Measurements from ENCODE around the gene ZMYND15. TPM values are rescaled to one million over a fixed set of nuclear protein-coding genes. Genes with fewer than 3 reads are reported as not detected.

ZMYND15 gene
- total RNA-seq, 2 experiments from 2014 or later = not detected

DNA sequence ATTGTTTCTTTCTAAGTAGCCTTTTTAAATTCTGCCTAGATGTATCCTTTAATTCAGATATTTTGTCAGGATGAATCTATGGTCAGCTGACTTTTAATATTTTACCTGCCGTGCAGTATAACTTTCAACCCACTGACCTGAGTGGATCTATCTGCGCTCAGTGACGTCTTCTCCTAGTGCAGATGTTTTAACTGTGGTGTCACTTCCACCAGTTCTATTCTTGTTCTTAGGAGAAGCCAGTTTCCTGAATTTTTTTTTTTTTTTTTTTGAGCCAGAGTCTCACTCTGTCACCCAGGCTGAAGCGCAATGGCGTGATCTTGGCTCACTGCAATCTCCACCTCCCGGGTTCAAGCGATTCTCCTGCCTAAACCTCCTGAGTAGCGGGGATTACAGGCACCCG lies 27.1 kb downstream of the ZMYND15 start:
- no peaks in the 10 kb centered on the region for H3K36me3 Mint-ChIP-seq (ENCODE audit: low read depth)
- ChIA-PET CTCF (interaction anchor here (1.3 kb wide), 1 partner anchor 53 kb away, joined by 3 read pairs; no protein-coding TSS in a partner anchor), POLR2A (interaction anchor here (0.5 kb wide), 1 partner anchor 170 kb away, joined by 3 read pairs; no protein-coding TSS in a partner anchor)
- ATAC-seq = no peak
- TF ChIP-seq CTCF (IDR thresholded peaks at IDR 0.05) = no peak
- no peak overlapping the region for H3K4me3 Mint-ChIP-seq
- no peaks in the 10 kb centered on the region for H3K27me3 Mint-ChIP-seq
- H3K27ac Mint-ChIP-seq = no peak overlapping the region
- peaks cover 6% of the 10 kb centered on the region for H3K4me1 Mint-ChIP-seq (ENCODE audit: low read depth)
- no peaks in the 10 kb centered on the region for H3K9me3 Mint-ChIP-seq
- DNase-seq = no peak
- intact Hi-C loops (cut with micrococcal nuclease) = no loop called here

DNA sequence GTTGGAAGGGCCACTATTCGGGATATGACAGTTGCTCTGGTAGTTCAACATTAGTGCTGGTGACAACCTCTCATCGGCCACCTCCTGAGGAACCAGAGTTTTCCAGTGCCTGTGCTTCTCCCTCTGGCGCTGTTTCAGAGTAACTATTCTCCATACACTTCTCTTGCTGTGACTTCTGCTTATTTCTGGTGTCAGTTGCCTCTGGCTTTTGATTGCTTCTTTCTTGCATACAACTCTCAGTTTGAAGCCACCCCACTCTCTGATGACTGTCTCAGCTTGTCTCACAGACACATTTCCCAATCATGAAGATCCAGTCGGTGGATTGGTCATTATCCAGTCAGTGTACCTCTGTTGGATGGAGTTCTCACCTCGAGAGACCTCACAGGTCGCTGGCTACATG lies 28.7 kb downstream of the ZMYND15 start:
- no peaks in the 10 kb centered on the region for H3K9me3 Mint-ChIP-seq
- POLR2A ChIA-PET = no interaction called here
- TF ChIP-seq CTCF (IDR thresholded peaks at IDR 0.05) = no peak
- peaks cover 6% of the 10 kb centered on the region for H3K4me1 Mint-ChIP-seq (ENCODE audit: low read depth)
- intact Hi-C loops (cut with micrococcal nuclease) = no loop called here
- H3K36me3 Mint-ChIP-seq (ENCODE audit: low read depth) = no peaks in the 10 kb centered on the region
- no peak overlapping the region for H3K27ac Mint-ChIP-seq
- CTCF ChIA-PET = no interaction called here
- no peak overlapping the region for H3K4me3 Mint-ChIP-seq
- ATAC-seq (no peak), DNase-seq (no peak)
- H3K27me3 Mint-ChIP-seq = no peaks in the 10 kb centered on the region

DNA sequence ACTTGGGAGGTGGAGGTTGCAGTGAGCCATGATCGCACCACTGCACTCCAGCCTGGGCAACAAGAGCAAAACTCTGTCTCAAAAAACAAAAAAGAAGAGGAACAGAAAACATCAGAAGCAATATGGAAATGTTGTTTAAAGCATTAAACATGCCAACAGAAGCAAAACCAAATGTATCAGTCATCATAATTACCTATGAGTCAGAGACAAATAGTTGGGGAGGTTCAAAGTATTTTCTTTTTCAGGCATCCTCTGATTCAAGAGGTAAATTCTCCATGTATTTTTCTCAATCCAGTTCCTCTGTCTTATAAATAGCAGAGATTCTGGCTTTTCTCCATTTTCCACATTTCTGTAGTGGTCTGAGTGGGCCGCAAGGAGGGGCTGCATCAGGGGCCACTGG lies 30.0 kb downstream of the ZMYND15 start:
- Mint-ChIP-seq H3K4me1 (ENCODE audit: low read depth) (peaks cover 6% of the 10 kb centered on the region), H3K36me3 (ENCODE audit: low read depth) (no peaks in the 10 kb centered on the region), H3K4me3 (no peak overlapping the region), H3K27ac (no peak overlapping the region), H3K27me3 (peaks cover 2% of the 10 kb centered on the region), H3K9me3 (no peaks in the 10 kb centered on the region)
- no peak for TF ChIP-seq CTCF (IDR thresholded peaks at IDR 0.05)
- intact Hi-C loops (cut with micrococcal nuclease) = no loop called here
- no peak for DNase-seq
- no peak for ATAC-seq
- POLR2A ChIA-PET = no interaction called here
- CTCF ChIA-PET = no interaction called here

- CTCF ChIA-PET = interaction anchor here (0.7 kb wide), 1 partner anchor 18 kb away, joined by 3 read pairs; the partner anchor contains the start of gene GLTPD2
- intact Hi-C loops (cut with micrococcal nuclease) = no loop called here
- Mint-ChIP-seq H3K27ac (no peak within 1 kb of the TSS), H3K9me3 (no peaks in the 10 kb centered on the region), H3K4me1 (ENCODE audit: low read depth) (peaks cover 6% of the 10 kb centered on the region), H3K27me3 (peaks cover 2% of the 10 kb centered on the region), H3K36me3 (ENCODE audit: low read depth) (no peaks in the 10 kb centered on the region), H3K4me3 (no peak within 1 kb of the TSS)
- POLR2A ChIA-PET = interaction anchor here (0.7 kb wide), 1 partner anchor 453 kb away, joined by 3 read pairs; no protein-coding TSS in a partner anchor
- DNase-seq (peak; percentile 47), ATAC-seq (peak; percentile 85)
- TF ChIP-seq CTCF (IDR thresholded peaks at IDR 0.05) = no peak
These were observed 32.0 kb downstream of the ZMYND15 start, which contains the start of gene TM4SF5 for GRCh38 chr17:4771519-4772234. Gene TM4SF5, plus strand, starts transcription at chr17:4771886. Its CDS starts 37 bp downstream, at chr17:4771923.

GRCh38 chr17:4772235-4772613 lies 32.6 kb downstream of the ZMYND15 start:
- H3K27ac Mint-ChIP-seq = no peak overlapping the region
- POLR2A ChIA-PET = no interaction called here
- intact Hi-C loops (cut with micrococcal nuclease) = no loop called here

More at GRCh38 chr17:4772235-4772613, 32.6 kb downstream of the ZMYND15 start:
- ATAC-seq (no peak), DNase-seq (no peak)
- Mint-ChIP-seq H3K9me3 (no peaks in the 10 kb centered on the region), H3K27me3 (peaks cover 2% of the 10 kb centered on the region), H3K36me3 (ENCODE audit: low read depth) (no peaks in the 10 kb centered on the region), H3K4me3 (no peak overlapping the region), H3K4me1 (ENCODE audit: low read depth) (peaks cover 6% of the 10 kb centered on the region)
- CTCF ChIA-PET = interaction anchor here (0.7 kb wide), 1 partner anchor 17 kb away, joined by 3 read pairs; the partner anchor contains the start of gene GLTPD2
- TF ChIP-seq CTCF (IDR thresholded peaks at IDR 0.05) = no peak

Data from activated CD8-positive, alpha-beta T cell treated with anti-CD3 and anti-CD28 coated beads for 36 hours (primary cell).